Stimulated activated CD8-positive, alpha-beta memory T cell treated with anti-CD3 and anti-CD28 coated beads, Interleukin-12 subunit alpha, Interleukin-12 subunit beta, amount 100 ng/mL, for 24 hours (primary cell): ENCODE results near the gene ONECUT3.

Experiments
- DNase-seq: peaks from one replicate; pipeline ENCODE4 v3.0.0-alpha.2; 2020; ENCODE audit errors: extremely low read depth

ONECUT3 gene

DNA sequence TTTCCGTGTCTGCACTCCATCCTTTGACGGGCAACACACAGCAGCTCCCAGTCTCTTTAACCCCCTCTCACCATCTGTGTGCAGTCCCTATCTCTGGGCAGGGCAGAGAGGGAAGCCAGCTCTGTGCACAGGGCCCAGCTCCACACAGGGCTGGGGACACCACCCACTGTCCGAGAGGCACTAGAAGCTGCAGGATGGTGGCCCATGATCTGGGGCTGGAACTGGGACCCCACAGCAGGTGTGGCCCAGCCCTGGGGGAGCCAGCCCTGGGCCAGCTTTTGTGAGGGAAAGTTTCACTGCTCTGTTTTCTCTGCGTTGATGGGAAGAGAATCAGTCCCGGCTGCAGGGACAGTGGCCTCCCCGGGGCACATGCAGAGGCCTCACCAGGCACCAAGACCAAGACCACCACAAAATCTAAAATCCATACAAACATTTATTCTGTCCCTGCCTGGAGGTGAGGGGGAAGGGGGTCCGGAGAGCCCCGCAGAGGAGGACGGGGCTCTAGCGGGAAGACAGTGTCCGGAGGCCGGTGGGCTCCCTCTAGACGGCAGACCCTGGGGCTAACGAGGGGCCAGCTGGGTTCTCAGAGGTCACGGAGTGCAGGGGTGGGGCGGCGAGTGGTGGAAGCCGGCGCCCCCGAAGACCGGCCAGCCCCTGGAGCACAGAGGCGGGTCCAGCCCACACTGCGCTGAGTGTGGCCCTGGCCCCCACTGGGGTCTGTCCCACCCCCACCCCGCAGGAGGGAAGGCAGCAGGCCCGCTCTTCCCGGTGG lies 61.7 kb downstream of the ONECUT3 start:
- no peak for DNase-seq

DNA sequence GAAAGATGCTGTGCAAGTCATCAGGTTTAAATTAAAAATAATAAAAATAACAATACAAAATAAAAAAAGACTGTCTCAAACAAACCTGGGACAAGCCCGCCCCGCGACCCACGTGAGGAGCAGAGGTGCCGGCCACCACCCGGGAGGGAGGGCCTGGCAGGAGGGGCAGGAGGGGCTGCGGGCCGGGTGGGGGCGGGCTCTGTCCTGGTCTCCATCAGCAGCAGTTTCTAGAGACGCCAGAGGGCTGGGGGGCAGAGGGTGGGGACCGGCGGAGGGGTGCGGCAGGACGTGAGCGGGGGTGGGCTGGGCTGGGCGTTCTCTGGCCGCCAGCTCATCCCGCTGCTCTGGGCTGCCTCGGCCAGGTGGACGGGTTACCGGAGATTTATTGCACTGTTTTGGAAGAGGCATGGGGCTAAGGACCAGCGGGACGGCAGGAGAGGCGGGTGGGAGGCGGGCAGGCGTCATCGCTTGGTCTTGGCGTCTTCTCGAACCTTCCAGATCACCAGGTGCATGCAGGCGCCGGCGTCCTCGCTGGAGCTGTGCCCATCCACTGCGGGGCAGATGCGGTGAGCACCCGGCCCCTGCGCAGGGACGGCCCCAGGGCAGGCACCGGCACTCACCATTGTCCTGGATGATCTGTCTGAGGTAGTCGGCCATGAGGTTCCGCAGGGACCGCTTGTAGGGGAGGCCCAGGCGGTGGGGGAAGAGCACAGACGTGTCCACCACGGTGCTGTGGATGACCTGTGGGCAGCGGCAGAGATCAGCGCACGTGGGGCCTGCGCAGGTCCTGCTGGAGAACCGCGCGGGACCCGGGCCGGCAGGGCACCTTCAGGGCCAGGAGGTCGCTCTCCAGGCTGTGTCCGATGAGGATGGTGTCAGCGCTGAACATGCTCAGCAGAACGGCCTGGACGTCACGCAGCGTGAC lies 62.6 kb downstream of the ONECUT3 start:
- DNase-seq = no peak

DNA sequence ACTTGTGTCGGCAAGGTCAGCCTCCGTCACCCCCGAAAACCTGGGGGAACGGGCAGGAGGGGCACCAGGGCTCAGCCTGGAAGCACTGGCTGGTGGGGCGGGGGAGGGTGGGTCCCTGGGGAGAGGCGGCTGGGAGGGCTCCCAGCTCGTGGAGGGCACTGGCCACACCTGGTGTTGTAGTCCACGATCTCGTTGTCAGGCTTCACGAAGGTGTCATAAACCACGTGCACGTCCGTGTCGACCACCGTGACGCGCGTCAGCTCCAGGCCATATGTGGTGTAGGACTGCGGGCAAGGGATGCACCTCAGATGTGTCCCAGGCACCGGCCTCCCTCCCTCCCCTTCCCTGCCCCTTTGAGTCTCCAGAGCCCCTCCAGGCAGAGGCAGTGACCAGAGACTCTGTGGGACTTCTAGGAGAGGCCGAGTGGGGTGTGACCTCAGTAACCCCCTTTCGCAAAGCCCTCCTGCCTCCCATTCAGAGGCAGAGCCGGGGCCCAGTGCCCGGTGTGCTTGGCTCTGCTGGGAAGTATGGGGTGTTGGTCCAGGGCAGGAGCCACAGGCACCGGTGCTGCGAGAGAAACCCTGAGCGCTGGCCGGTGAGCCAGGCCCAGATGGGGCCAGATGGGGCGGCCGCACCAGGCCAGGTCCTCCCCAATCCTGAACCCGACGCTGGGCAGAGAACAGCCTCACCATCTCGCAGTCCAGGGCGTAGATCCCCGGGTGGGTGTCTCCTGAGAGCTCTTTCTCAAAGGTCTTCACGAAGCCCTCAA lies 63.4 kb downstream of the ONECUT3 start:
- no peak for DNase-seq

DNA sequence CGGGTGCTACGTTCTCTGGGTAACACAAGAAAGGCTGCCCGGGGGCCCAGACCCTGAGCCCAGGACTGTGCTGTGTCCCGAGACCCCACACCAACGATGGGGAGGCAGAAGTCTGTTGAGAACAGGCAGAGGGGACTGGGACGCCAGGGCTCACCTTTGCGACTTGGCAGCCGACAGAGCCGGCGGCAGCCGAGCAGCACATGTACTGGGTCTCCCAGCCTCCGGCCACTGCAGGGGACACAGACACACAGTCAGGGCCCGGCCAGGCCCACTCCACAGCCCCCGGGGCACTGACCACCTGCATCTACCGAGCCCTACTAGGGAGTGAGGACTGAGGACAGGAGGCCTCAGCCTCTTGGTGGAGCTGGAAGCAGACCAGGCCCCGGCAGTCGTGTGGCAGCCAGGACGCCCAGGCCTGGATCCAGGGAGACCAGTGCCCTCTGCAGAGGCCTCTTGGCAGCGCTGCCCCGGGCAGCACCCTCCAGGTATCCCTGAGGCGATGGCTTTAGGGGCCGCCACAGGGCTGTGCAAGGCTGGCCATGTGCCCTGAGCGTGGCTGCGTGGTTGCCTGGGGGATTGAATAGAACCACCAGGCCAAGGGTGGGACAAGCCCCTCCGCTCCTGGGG lies 64.4 kb downstream of the ONECUT3 start:
- DNase-seq = no peak

DNA sequence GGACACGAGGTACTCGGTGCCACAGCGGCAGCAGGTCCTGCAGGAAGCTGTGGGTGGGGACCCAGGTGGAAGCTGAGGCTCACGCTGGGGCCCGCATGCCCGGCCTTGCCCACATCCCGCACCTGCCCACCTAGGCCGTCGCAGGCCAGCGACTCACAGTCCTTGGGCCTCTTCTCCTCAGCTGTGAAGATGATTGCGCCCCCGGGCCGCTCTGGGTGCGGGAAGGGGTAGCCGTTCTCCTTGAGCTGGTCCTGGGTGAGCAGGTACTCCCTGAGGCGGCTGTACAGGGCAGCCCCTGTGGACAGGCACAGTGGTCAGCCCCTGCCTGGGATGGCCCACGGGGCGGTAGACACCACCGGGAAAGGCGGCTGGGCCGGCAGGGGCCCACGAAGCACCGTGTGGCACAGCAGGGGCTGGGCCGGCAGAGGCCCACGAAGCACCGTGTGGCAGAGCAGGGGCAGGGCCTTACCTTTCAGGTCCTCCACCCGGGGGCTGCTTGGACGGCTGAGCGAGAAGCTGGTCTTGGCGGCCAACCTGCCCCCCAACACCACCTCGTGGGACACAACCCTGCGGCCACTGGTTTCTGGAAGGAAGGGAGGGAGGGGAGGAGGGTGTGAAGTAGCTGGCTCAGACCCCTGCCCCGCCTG lies 65.4 kb downstream of the ONECUT3 start:
- no peak for DNase-seq

DNA sequence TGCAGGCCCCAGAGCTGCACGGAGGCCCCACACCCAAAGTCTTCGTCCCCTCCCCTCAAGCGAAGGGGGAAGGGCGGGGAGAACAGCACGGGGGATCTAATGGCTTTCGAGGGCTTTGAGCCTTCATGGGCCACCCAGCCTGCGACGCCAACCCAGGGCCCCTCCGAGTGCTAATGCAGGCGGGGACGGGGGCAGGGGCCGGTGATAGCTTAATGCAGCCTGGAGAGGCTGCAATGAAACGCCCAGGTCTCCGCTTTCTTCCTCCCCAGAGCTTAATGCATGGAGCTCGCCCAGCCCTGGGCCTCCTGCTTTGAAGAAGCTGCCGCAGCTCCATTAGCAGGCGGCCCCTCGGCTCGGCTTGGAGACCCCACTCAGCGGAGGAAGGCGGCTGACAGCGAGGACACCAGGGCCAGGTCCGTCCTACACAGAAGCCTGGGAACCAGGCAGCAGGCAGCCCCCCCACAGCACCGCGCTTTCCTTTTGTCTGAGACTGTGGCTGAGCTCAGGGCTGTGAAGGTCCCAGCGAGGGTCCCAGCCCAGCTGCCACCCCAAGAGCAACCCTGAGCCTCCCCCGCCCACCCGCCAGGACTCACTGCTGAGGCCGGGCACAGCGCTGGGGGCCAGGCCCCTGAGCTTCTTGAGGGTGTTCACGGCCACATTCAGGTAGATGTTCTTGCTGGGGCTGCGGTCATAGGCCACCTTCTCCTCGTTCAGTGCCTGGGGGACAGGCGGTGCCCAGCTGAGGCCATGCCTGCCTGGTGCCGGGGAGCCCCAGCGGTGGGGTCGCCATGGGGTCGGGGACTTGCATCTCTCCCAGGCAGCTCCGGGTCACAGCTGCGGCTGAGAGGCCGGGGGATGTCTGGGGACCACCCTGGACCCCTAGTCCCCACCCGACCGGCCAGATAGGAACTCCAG lies 66.3 kb downstream of the ONECUT3 start:
- DNase-seq = no peak

DNA sequence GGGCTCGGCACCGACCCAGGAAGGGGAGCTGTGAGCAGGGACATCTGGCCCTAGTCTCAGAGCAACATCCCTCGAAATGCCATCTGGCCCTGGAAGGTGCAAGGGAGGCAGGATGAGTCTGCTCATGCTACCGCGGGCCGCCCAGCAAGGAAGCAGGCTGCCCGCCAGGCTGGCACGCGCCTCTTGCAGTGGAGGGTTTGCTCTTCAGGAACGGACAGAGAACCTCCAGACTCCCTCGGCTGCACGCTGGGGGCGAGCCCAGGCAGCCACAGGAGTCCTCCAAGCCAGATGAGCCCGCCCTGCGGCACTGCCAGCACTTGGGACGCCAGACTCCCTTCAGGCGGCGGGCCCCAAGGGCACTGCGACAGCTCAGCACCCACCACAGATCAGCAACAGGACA lies 68.9 kb downstream of the ONECUT3 start:
- DNase-seq = no peak

DNA sequence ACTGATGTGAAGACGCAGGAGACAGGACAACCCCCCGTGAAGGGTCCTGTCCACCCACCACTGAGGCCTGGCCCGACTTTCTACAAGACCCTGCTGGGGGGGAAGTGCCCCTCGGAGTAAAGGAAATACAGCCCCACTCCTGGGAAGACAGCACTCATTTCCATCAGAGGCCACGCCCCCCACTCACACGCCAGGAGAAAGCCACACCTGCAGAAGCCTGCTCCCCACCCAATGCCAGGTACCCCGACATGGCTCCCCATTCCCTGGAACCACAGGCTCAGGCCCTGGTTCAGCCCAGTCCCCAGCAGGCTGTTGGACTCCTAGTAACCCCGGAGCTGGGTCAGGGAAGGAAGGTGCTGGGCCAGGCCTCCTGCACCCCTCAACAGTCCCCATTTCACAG lies 69.7 kb downstream of the ONECUT3 start:
- DNase-seq = no peak

DNA sequence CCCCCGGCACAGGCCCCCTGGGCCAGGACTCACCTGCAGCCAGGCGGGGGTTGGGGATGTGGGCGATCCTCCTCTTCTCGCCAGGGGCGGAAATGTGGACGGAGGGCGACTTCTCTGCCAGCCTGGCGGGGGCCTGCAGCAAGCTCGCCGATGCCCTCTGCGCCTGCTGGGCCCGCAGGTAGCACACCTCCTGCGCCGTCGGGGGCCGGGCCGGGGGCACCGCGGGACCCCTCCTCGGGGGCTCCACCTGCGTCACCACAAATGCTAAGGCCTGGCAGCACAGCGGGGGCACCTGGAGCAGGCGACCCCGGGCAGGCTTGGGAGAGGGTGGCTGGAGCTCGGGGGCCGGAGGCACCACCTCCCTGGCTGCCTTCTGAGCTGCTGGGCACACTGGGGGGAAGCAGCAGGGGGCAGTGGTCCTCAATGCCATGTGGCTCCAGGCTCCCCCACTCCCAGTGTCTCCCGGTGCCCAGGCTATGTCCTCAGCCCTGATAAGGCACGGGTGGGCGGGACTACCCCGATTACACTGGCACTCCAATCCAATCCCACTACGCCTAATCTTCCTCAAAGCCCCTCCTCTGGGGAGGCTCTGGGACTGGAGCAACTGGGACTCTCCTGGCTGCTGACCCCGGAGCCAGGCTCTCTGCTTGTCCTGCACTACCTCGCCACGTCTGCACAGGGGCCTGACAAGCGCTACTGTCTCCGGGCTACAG lies 70.4 kb downstream of the ONECUT3 start:
- DNase-seq = no peak

DNA sequence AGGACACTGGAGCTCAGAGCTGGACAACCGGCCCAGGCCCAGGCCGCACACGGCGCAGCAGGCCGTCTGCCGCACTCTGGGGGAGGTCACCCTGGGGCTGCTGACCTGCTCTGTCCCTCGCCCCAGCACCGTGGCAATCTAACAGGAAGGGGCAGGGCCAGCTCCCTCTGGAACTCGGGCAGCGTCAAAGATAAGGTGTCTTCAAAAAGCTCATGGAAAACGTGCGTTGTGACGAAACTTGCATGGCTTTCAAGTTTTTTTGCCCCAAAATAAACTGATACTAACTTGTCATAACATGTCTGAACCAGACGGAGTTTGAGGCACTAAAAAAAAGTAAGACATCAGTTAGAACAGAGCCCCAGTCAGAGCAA lies 70.9 kb downstream of the ONECUT3 start:
- DNase-seq = no peak

DNA sequence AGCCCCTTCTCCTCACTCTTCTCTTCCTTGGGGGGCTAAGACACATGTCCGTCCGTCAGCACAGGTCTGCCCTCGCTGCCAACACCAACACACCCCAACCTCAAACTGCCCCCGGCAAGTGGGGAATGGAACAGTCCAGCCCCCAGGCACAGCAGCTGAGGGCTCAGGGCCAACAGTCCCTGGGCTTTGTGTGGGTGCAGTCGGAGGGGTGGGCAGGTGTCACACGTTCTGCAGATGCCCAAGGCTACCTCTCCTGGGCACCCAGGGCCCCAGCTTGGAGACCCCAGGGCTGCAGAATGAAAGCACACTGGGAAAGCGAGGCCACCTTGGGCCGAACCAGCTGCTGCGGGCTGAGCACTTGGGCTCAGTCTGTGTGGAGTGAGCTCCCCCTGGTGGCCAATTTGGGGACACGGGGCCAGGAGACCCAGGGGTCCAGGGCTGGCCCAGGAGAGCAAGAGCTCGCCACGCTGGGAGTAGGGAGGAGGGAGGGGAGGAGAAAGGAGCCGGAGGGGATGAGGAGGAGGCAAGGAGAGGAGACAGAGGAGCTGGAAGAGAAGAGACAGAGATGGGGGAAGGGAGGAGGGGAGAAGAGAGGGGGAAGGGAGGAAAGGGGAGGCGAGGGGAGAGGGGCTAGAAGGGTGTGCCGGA lies 72.7 kb downstream of the ONECUT3 start:
- DNase-seq = peak; percentile 28

DNA sequence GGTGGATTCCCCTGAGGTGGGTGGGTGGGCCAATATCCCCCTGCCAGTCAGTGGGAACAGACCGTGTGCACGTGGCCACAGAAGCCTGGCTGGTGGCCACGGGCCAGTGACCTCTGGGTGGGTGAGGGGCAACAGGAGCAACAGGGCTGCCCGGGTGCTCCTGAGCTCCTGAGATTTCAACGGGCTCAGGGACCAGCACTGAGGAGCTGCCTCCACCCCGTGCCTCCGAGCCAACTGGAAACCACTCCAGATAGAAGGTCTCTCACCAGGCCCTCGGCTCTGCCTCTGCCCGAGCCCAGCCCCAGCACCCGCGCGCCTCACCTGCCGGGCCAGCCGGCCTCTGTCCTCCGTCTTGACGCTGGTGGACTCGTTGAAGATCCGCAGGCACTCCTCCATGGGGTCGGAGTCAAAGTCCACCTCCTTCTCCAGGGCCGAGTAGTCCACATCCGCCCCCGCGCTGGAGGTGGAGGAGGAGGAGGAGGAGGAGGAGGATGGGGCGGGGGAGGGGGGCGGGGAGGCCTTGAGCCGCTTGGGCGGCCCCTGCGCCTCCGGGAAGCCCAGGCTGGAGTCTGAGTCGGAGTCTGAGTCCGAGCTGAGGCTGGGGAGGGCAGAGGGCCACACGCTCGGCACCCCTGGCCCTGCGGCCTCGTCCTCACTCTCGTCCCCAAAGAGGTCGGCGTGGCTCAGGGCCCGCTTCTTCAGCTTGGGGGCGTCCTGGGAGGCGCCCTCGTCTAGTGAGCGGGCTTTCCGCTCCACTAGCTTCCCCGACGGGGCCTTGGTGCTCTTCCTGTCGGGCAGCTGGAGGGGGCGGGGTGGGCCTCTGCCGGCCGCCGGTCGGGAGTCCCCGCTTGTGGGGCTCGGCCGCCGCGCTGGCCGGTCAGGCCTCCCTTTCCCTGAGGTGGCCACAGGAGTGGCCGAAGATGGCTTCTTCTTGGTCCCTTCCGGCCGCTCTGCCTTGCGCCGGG lies 73.5 kb downstream of the ONECUT3 start:
- no peak for DNase-seq

DNA sequence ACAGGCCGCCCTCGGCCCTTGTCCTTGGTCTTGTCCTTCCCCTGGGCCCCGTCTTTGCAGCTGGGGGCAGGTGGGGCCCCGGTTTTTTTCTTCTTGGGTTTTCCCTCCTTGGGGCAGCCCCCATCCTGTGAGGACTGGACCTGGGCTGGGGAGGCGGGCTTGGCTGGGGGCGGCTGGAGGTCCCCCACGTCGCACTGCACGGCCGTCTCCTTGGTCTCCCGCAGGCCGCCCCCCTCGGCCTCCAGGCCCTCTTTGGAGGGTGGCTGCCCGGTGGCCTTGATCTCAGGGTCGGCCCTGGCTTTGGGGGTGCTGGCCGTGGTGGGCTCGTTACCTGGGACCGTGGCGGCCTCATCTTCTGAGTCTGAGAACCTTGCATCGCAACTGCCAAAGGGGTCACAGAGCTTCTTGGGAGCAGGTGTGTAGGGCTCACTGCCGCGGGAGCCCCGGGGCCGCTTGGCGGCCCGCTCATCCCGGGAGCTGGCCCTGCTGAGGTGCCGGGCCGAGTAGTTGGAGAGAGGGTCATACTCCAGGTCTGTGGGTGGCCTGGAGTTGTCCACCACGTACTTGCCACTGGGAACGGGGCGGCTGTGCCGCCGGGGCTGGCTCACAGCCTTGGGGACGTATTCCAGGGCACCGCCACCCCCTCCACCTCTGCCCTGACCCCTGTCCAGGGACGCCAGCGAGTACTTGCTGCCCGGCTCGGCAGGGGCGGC lies 74.4 kb downstream of the ONECUT3 start:
- DNase-seq = no peak

DNA sequence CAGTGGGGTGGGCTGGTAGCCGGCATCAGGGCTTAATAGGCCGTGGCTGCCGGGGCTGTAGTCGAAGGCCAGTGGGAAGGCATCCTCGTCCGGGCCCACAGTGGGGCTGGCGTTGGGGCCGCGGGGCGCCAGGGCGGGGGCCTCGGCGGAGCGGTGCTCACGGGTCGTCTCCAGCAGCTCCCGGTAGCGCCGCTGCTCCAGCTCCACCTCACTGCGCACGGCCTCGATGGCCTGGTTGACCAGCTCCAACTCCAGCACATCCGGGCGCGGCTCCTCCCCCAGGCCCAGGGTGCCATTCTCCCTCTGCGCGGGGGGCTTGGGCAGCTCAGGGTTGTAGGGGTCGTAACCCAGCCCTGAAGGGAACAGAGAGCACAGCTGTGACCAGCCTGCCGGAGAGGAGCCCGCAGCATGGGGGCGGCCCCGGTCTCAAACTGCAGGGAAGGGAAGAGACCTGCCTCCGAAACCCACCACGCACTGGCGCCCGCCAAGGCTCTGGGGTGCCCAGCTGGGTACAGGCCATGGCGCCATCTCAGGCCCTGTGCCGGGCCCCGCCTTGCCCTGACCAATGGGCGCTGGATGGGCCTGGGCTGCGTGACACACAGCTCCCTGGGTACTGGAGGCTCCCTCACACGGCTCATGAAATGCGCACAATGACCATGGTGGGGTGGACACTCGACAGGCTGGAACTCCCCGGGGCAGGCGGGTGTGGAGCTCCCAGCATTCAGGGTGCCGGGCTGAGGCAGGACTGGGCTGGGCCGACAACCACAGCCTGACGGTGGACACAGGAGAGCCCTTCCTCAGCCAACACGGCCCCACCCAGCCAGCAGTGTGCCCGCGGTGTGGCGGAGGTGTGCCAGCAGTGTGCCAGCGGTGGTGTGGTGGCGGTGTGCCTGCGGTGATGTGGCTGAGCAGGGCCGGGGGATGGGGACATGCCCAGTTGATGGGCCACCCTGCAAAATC lies 75.3 kb downstream of the ONECUT3 start:
- DNase-seq = no peak

DNA sequence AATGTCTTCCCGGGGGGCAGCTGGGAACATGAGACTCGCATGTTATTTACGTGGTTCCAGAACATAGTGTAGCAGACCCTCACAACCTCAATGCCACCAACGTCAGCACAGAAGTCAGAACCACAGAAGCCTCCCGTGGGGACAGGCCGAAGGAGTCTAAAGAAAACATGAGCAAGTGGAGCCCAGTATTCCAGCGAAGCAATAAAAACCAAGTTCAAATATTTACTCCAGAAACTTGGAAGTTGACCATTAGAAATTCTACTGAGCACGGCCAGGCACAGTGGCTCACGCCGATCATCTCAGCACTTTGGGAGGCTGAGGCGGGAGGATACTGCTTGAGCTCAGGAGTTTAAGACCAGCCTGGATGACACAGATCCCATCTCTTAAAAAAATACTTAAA lies 76.7 kb downstream of the ONECUT3 start:
- DNase-seq = no peak

DNA sequence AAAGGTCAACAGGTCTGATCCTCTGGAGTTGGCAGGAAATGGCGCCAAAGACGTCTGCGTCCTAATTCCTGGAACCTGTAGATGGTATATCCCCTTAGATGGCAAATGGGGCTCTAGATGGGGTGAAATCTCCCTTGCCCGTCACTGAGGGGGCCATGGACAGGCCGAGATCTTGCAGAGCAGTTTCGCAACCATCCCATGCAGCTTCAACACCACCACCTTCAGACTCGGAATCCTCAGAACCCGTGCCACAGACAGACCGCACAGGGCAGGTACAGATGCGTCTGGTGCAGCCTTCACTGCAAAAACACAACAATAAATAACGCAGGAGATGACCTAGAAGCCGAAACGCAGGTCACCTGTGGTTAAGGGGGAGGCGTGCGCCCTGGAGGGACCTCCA lies 77.3 kb downstream of the ONECUT3 start:
- no peak for DNase-seq
